H1 (cell line): Measurements from ENCODE around the gene FRY. TPM values are rescaled to one million over a fixed set of nuclear protein-coding genes. Genes with fewer than 3 reads are reported as not detected.
A peak's percentile ranks its signal among the peaks of the same experiment; 100 is the strongest.

Experiments
- CTCF ChIA-PET: fragments of 300-600 bp; sonication (Branson Sonifier 250); formaldehyde crosslinking; loops from one replicate; lab custom pipeline; 2021; ENCODE audit not compliant: partially characterized antibody; lab: Charles Lee
- POLR2A ChIA-PET: fragments of 300-600 bp; sonication (Branson Sonifier 250); formaldehyde crosslinking; loops from one replicate; lab custom pipeline; 2021; ENCODE audit warnings: inconsistent platforms; ENCODE audit not compliant: partially characterized antibody; lab: Charles Lee
- DNase-seq, 2 experiments: peaks; one replicate each; pipeline versions ENCODE4 v3.0.0 to v3.0.0-alpha.2; 2010 to 2022; ENCODE audit warnings: low spot score in 2 of 2, low read depth in 1 of 2, mixed read lengths in 1 of 2
- FAIRE-seq: peaks from 2 replicates; lab custom pipeline; 2011; peaks lifted over from hg19 to GRCh38; lab: Jason Lieb, UNC
- H2AFZ ChIP-seq: 2 replicates; pipeline ENCODE4 v1.8.1; 2012; ENCODE audit warnings: low read length, inconsistent platforms
- H2AK5ac ChIP-seq: 2 replicates; pipeline ENCODE4 v1.6.1; 2013; ENCODE audit warnings: low read depth, low read length
- H2BK120ac ChIP-seq: replicated peaks from 2 replicates; pipeline ENCODE3; 2013; ENCODE audit warnings: low read depth, low read length, inconsistent platforms
- H2BK12ac ChIP-seq: 2 replicates; pipeline ENCODE4 v1.6.1; 2013; ENCODE audit warnings: low read depth, low read length
- H2BK15ac ChIP-seq: 2 replicates; pipeline ENCODE4 v1.6.1; 2013; ENCODE audit warnings: low read length
- H2BK20ac ChIP-seq: 2 replicates; pipeline ENCODE4 v1.6.1; 2013; ENCODE audit warnings: low read length
- H2BK5ac ChIP-seq: 2 replicates; pipeline ENCODE4 v1.6.1; 2013; ENCODE audit warnings: low read depth, low read length
- H3K14ac ChIP-seq: 2 replicates; pipeline ENCODE4 v1.6.1; 2013; ENCODE audit warnings: inconsistent platforms; ENCODE audit not compliant: insufficient read length
- H3K18ac ChIP-seq: 2 replicates; pipeline ENCODE4 v1.6.1; 2013; ENCODE audit warnings: low read length; ENCODE audit errors: extremely low read depth
- H3K23ac ChIP-seq: 2 replicates; pipeline ENCODE4 v1.6.1; 2013; ENCODE audit warnings: inconsistent platforms; ENCODE audit not compliant: insufficient read length
- H3K23me2 ChIP-seq: 2 replicates; pipeline ENCODE4 v1.6.1; 2013; ENCODE audit warnings: low read depth, low read length
- H3K27ac ChIP-seq: 2 replicates; pipeline ENCODE4 v1.6.1; 2011; ENCODE audit warnings: low read depth, low read length, inconsistent platforms
- H3K27me3 ChIP-seq, 4 experiments: replicated peaks in 1 of 4; 1 replicate in 1 of 4; 2 replicates in 3 of 4; pipeline versions ENCODE4 v1.6.1 to v1.8.1; 2011 to 2013; ENCODE audit warnings: low read length in 3 of 4, mild to moderate bottlenecking in 3 of 4, inconsistent platforms in 2 of 4, mixed read lengths in 2 of 4, moderate library complexity in 1 of 4; ENCODE audit not compliant: control insufficient read depth in 3 of 4, insufficient read depth in 3 of 4; ENCODE audit errors: extremely low read depth in 1 of 4
- H3K36me3 ChIP-seq, 4 experiments: 2 replicates each; pipeline versions ENCODE4 v1.6.1 to v1.8.1; 2011 to 2013; ENCODE audit warnings: mild to moderate bottlenecking in 4 of 4, low read length in 3 of 4, moderate library complexity in 2 of 4, control low read depth in 1 of 4, inconsistent platforms in 1 of 4; ENCODE audit not compliant: insufficient read depth in 4 of 4, control insufficient read depth in 2 of 4
- H3K4ac ChIP-seq: replicated peaks from 2 replicates; pipeline ENCODE3; 2013; ENCODE audit warnings: low read length, low read depth, mixed read lengths, inconsistent platforms; ENCODE audit not compliant: insufficient read length
- H3K4me1 ChIP-seq, 4 experiments: replicated peaks in 1 of 4; 1 replicate in 1 of 4; 2 replicates in 3 of 4; pipeline versions ENCODE4 v1.6.1 to v1.8.1; 2011 to 2013; ENCODE audit warnings: low read length in 3 of 4, inconsistent platforms in 2 of 4, mixed read lengths in 1 of 4; ENCODE audit not compliant: insufficient read depth in 4 of 4, control insufficient read depth in 3 of 4
- H3K4me2 ChIP-seq, 2 experiments: 2 replicates each; pipeline versions ENCODE4 v1.6.1 to v1.8.1; 2011 to 2013; ENCODE audit warnings: low read depth in 2 of 2, low read length in 2 of 2, control low read depth in 1 of 2, inconsistent platforms in 1 of 2, mild to moderate bottlenecking in 1 of 2; ENCODE audit not compliant: insufficient read depth in 1 of 2
- H3K4me3 ChIP-seq, 4 experiments: fragments of 200-600, 300-600 bp in 1 of 4; sonication (generic), shearing (Covaris generic), sonication (Bioruptor Twin) in 1 of 4; 2 replicates each; pipeline versions ENCODE4 v1.5.1 to v1.8.1; 2011 to 2016; ENCODE audit warnings: low read length in 4 of 4, low read depth in 3 of 4, control low read depth in 2 of 4, inconsistent platforms in 2 of 4, mild to moderate bottlenecking in 2 of 4, mixed read lengths in 1 of 4, moderate library complexity in 1 of 4; ENCODE audit not compliant: insufficient read depth in 2 of 4; ENCODE audit errors: extremely low read depth in 1 of 4
- H3K56ac ChIP-seq: replicated peaks from 2 replicates; pipeline ENCODE3; 2013; ENCODE audit warnings: low read depth, mild to moderate bottlenecking, mixed read lengths, low read length, inconsistent platforms; ENCODE audit not compliant: insufficient read length
- H3K79me1 ChIP-seq: 2 replicates; pipeline ENCODE4 v1.6.1; 2013; ENCODE audit warnings: low read depth, low read length, control low read depth
- H3K79me2 ChIP-seq, 2 experiments: 2 replicates each; pipeline versions ENCODE4 v1.6.1 to v1.8.1; 2012 to 2013; ENCODE audit warnings: low read length in 2 of 2, mild to moderate bottlenecking in 2 of 2, inconsistent platforms in 1 of 2; ENCODE audit not compliant: insufficient read depth in 2 of 2, control insufficient read depth in 1 of 2
- H3K9ac ChIP-seq, 4 experiments: replicated peaks in 1 of 4; 1 replicate in 1 of 4; 2 replicates in 3 of 4; pipeline versions ENCODE4 v1.6.1 to v1.8.1; 2011 to 2013; ENCODE audit warnings: low read depth in 3 of 4, low read length in 3 of 4, control low read depth in 2 of 4, mild to moderate bottlenecking in 2 of 4, moderate library complexity in 2 of 4, inconsistent platforms in 1 of 4; ENCODE audit errors: extremely low read depth in 1 of 4
- H3K9me3 ChIP-seq, 2 experiments: 2 replicates each; pipeline versions ENCODE4 v1.6.1 to v1.8.1; 2012 to 2013; ENCODE audit warnings: mild to moderate bottlenecking in 2 of 2, moderate library complexity in 2 of 2, control low read depth in 1 of 2, inconsistent platforms in 1 of 2, low read depth in 1 of 2, low read length in 1 of 2, mixed read lengths in 1 of 2; ENCODE audit not compliant: insufficient read depth in 2 of 2
- H4K20me1 ChIP-seq, 2 experiments: replicated peaks in 1 of 2; 2 replicates each; pipeline versions ENCODE3 to v1.8.1; 2011 to 2013; ENCODE audit warnings: inconsistent platforms in 2 of 2, low read length in 2 of 2, mild to moderate bottlenecking in 1 of 2; ENCODE audit not compliant: insufficient read depth in 2 of 2, control insufficient read depth in 1 of 2
- H4K5ac ChIP-seq: 2 replicates; pipeline ENCODE4 v1.6.1; 2013; ENCODE audit warnings: low read length, low read depth, mixed read lengths, inconsistent platforms; ENCODE audit not compliant: insufficient read length
- H4K8ac ChIP-seq: 2 replicates; pipeline ENCODE4 v1.8.0; 2013; ENCODE audit warnings: mild to moderate bottlenecking, moderate library complexity, low read length, inconsistent platforms; ENCODE audit not compliant: insufficient read depth; ENCODE audit errors: extremely low read depth
- H4K91ac ChIP-seq: replicated peaks from 2 replicates; pipeline ENCODE3; 2013; ENCODE audit warnings: low read length, mixed read lengths, inconsistent platforms; ENCODE audit not compliant: insufficient read length
- RAD21 ChIP-seq, 2 experiments: IDR thresholded peaks in 1 of 2; conservative IDR thresholded peaks in 1 of 2; 2 replicates each; pipeline ENCODE4 v1.6.1; 2011; ENCODE audit warnings: low read depth in 2 of 2, low read length in 2 of 2, improper control_type of control experiment in 1 of 2, inconsistent platforms in 1 of 2, mild to moderate bottlenecking in 1 of 2, moderate library complexity in 1 of 2
- SIN3A ChIP-seq, 2 experiments: IDR thresholded peaks in 1 of 2; conservative IDR thresholded peaks in 1 of 2; 2 replicates each; pipeline ENCODE4 v1.6.1; 2011 to 2012; ENCODE audit warnings: low read length in 2 of 2, improper control_type of control experiment in 1 of 2, low read depth in 1 of 2, mild to moderate bottlenecking in 1 of 2
- SUZ12 ChIP-seq: fragments of 200-600 bp; sonication (generic); IDR thresholded peaks from 2 replicates; pipeline ENCODE4 v1.6.1; 2012; ENCODE audit warnings: mild to moderate bottlenecking, inconsistent platforms, low read length, moderate library complexity, mixed read lengths
- WGBS, 2 experiments: shearing (Covaris generic) in 1 of 2; methylation state at CpG; one replicate each; pipeline versions ENCODE4 v1.1.6 to v1.1.7; 2013 to 2015; ENCODE audit warnings: low lambda C conversion rate in 2 of 2, mixed read lengths in 2 of 2, inconsistent platforms in 1 of 2, low coverage in 1 of 2, missing lambda C conversion rate in 1 of 2; ENCODE audit not compliant: insufficient replicate concordance in 2 of 2, insufficient coverage in 1 of 2, insufficient read length in 1 of 2; ENCODE audit errors: extremely low coverage in 1 of 2, missing lambda C conversion rate in 1 of 2; 5-methylcytosine and 5-hydroxymethylcytosine counted together
- polyA plus RNA-seq, 7 experiments: library from polyadenylated mRNA; depleted of rRNA in 3 of 7; stranded (reverse) in 5 of 7; unstranded in 2 of 7; fragments of >200 nt in 5 of 7; fragments of 200-250 nt in 2 of 7; gene quantifications; 1 replicate in 5 of 7; 2 replicates in 1 of 7; 4 replicates in 1 of 7; pipeline versions ENCODE4 v1.2.1 to v1.2.3, GENCODE V29; 2011 to 2013; ENCODE audit warnings: missing spikeins in 2 of 7, mixed read lengths in 2 of 7
- total RNA-seq: library from RNA; stranded (reverse); fragmentation: NEBNext Ultra II Directional; extraction: Animal tissue kit (Norgen Biotek cat#: 25700); gene quantifications from 2 replicates; pipeline ENCODE4 v1.2.1, GENCODE V29; 2021
- TF ChIP-seq, protein P1 (sequence below), 3 experiments: IDR thresholded peaks; 1 replicate in 2 of 3; 2 replicates in 1 of 3; pipeline versions ENCODE4 v1.5.1 to v1.6.1; 2011; ENCODE audit warnings: low read length in 3 of 3, mild to moderate bottlenecking in 3 of 3, inconsistent platforms in 2 of 3, low read depth in 1 of 3, moderate library complexity in 1 of 3; ENCODE audit not compliant: insufficient read depth in 1 of 3; ENCODE audit errors: control extremely low read depth in 1 of 3

The FRY gene
- total and polyA plus RNA-seq, 2 of the 8 experiments (the other 6 are each of a cell fraction or from before 2014, with no cell fraction given): 4.3 to 9.2 TPM

DNA sequence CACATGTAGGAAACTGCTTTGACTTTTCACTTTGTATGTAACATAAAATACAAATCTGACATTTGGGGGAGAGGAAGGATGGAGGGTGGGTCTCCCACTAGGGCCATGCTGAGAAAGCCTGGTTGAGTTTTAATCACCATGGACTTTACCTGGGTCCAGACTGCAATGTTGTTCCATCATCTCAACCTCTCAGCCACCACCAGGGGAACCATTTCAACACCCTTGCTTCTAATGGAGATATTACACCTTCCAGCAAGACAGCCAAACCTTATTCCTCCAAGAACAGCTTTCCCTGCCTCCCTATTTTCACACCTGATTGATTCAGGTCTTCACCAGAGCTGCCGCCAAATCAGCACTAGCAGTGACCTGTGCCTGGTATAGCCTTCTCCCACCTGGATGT is 227.5 kb downstream of the FRY start:
- FAIRE-seq: peak; percentile 62

More for the DNA sequence above, 227.5 kb downstream of the FRY start:
- CTCF ChIA-PET: interaction anchor here (0.9 to 2.2 kb wide), 7 partner anchors 9 to 47 kb away, joined by 3 to 10 read pairs (median 4); no protein-coding TSS in a partner anchor
- no peak overlapping the region for H4K5ac ChIP-seq
- POLR2A ChIA-PET: no interaction called here
- H3K14ac ChIP-seq: no peak overlapping the region
- no peak overlapping the region for H4K8ac ChIP-seq
- H2BK120ac ChIP-seq: no peak overlapping the region
- no peak overlapping the region for H3K4me3 ChIP-seq
- 88% methylated on average over 1 of the region's 1 CpG; no CpG with 5 or more reads in 1 of the 2 experiments for WGBS, 2 experiments
- H3K4me1 ChIP-seq: no peaks in the 10 kb centered on the region
- no peaks in the 10 kb centered on the region for H3K36me3 ChIP-seq
- no peak overlapping the region for H2AFZ ChIP-seq
- H3K18ac ChIP-seq: no peak overlapping the region
- H3K9me3 ChIP-seq: no peaks in the 10 kb centered on the region
- H3K9ac ChIP-seq: no peak overlapping the region
- H3K56ac ChIP-seq: no peak overlapping the region
- H2BK5ac ChIP-seq: no peak overlapping the region
- no peak overlapping the region for H3K27ac ChIP-seq
- TF ChIP-seq SUZ12 (no peak), RAD21 (IDR thresholded peaks at IDR 0.05 in 1 of 2, conservative IDR thresholded peaks at IDR 0.05 in 1 of 2; ENCODE audit: low read depth in 2 of 2, low read length in 2 of 2) (peak in 1 of 2 experiments; percentile 16; a peak in 2 of 4 replicates), SIN3A (conservative IDR thresholded peaks at IDR 0.05 in 1 of 2, IDR thresholded peaks at IDR 0.05 in 1 of 2; ENCODE audit: low read depth in 1 of 2, low read length in 2 of 2) (no peak)
- TF ChIP-seq, protein P1, sequence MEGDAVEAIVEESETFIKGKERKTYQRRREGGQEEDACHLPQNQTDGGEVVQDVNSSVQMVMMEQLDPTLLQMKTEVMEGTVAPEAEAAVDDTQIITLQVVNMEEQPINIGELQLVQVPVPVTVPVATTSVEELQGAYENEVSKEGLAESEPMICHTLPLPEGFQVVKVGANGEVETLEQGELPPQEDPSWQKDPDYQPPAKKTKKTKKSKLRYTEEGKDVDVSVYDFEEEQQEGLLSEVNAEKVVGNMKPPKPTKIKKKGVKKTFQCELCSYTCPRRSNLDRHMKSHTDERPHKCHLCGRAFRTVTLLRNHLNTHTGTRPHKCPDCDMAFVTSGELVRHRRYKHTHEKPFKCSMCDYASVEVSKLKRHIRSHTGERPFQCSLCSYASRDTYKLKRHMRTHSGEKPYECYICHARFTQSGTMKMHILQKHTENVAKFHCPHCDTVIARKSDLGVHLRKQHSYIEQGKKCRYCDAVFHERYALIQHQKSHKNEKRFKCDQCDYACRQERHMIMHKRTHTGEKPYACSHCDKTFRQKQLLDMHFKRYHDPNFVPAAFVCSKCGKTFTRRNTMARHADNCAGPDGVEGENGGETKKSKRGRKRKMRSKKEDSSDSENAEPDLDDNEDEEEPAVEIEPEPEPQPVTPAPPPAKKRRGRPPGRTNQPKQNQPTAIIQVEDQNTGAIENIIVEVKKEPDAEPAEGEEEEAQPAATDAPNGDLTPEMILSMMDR (IDR thresholded peaks at IDR 0.05; ENCODE audit: control extremely low read depth in 1 of 3, insufficient read depth in 1 of 3, low read depth in 1 of 3, low read length in 3 of 3): peak in 2 of 3 experiments; percentile 38 to 47; a peak in 3 of 4 replicates
- H2AK5ac ChIP-seq: no peak overlapping the region
- H2BK20ac ChIP-seq: no peak overlapping the region
- no peak overlapping the region for H3K4me2 ChIP-seq
- no peak overlapping the region for H3K4ac ChIP-seq
- no peaks in the 10 kb centered on the region for H3K23me2 ChIP-seq
- H4K91ac ChIP-seq: no peak overlapping the region
- no peak overlapping the region for H2BK12ac ChIP-seq
- H4K20me1 ChIP-seq: no peaks in the 10 kb centered on the region
- H3K23ac ChIP-seq: no peak overlapping the region
- H3K27me3 ChIP-seq: no peaks in the 10 kb centered on the region
- no peaks in the 10 kb centered on the region for H3K79me2 ChIP-seq
- H2BK15ac ChIP-seq: no peak overlapping the region
- no peaks in the 10 kb centered on the region for H3K79me1 ChIP-seq
- no peak for DNase-seq
